OCI-LY1 (cell line): ENCODE measurements around the gene CDKL5.

Source experiments
- EZH2 ChIP-seq: fragments of 200-600 bp; sonication (generic), shearing (Covaris generic); IDR thresholded peaks from 2 replicates; pipeline ENCODE4 v1.8.0; 2017; ENCODE audit warnings: borderline replicate concordance, mixed run types, mild to moderate bottlenecking, antibody characterized with exemption, low read length, moderate library complexity, mixed read lengths
- TF ChIP-seq, protein P1 (sequence below): fragments of 200-600 bp; sonication (generic), shearing (Covaris generic); IDR thresholded peaks from 2 replicates; pipeline ENCODE4 v1.5.1; 2017; ENCODE audit warnings: mild to moderate bottlenecking, antibody characterized with exemption, low read length, moderate library complexity, mixed read lengths

GRCh38 chrX:18698737-18699650 lies 273.6 kb downstream of the CDKL5 start:
- TF ChIP-seq, protein P1, sequence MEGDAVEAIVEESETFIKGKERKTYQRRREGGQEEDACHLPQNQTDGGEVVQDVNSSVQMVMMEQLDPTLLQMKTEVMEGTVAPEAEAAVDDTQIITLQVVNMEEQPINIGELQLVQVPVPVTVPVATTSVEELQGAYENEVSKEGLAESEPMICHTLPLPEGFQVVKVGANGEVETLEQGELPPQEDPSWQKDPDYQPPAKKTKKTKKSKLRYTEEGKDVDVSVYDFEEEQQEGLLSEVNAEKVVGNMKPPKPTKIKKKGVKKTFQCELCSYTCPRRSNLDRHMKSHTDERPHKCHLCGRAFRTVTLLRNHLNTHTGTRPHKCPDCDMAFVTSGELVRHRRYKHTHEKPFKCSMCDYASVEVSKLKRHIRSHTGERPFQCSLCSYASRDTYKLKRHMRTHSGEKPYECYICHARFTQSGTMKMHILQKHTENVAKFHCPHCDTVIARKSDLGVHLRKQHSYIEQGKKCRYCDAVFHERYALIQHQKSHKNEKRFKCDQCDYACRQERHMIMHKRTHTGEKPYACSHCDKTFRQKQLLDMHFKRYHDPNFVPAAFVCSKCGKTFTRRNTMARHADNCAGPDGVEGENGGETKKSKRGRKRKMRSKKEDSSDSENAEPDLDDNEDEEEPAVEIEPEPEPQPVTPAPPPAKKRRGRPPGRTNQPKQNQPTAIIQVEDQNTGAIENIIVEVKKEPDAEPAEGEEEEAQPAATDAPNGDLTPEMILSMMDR: no peak
- no peak for TF ChIP-seq EZH2
